CD4-positive, alpha-beta T cell (primary cell): Measurements from ENCODE around the gene ETV3L. TPM values are rescaled to one million over a fixed set of nuclear protein-coding genes. Genes with fewer than 3 reads are reported as not detected.

Experiments used
- ATAC-seq: fragments of 200-7000 bp; cut with Tn5 transposase; one replicate; pipeline ENCODE4 v1.10.0; 2022; ENCODE audit warnings: mild to moderate bottlenecking; ENCODE audit not compliant: poor library complexity
- CTCF ChIA-PET: fragments of 350-600 bp; sonication (Branson Sonifier 250); formaldehyde crosslinking; loops from one replicate; lab custom pipeline; 2021; ENCODE audit warnings: antibody characterized with exemption, inconsistent platforms; lab: Charles Lee
- POLR2A ChIA-PET: fragments of 350-600 bp; sonication (Branson Sonifier 250); formaldehyde crosslinking; loops from one replicate; lab custom pipeline; 2021; ENCODE audit warnings: antibody characterized with exemption, inconsistent platforms; lab: Charles Lee
- DNase-seq, 14 experiments: peaks; one replicate each; pipeline ENCODE4 v3.0.0-alpha.2; 2013 to 2020; ENCODE audit warnings: mixed read lengths in 2 of 14
- H3K27ac ChIP-seq, 2 donors: one replicate each; pipeline versions ENCODE4 v1.5.1 to v1.7.0; 2013; ENCODE audit warnings: low read length in 2 of 2, low read depth in 1 of 2, mild to moderate bottlenecking in 1 of 2
- H3K27me3 ChIP-seq, 2 experiments: 1 replicate in 1 of 2; 2 replicates in 1 of 2; pipeline versions ENCODE4 v1.6.1 to v1.7.0; 2013; ENCODE audit warnings: low read length in 2 of 2, control low read depth in 1 of 2, mild to moderate bottlenecking in 1 of 2, moderate library complexity in 1 of 2; ENCODE audit not compliant: insufficient read depth in 2 of 2, control insufficient read depth in 1 of 2
- H3K36me3 ChIP-seq: one replicate; pipeline ENCODE4 v1.6.1; 2013; ENCODE audit warnings: low read length, control low read depth; ENCODE audit not compliant: insufficient read depth
- H3K4me1 ChIP-seq: one replicate; pipeline ENCODE4 v1.6.1; 2013; ENCODE audit warnings: low read length, control low read depth; ENCODE audit not compliant: insufficient read depth
- H3K4me3 ChIP-seq: one replicate; pipeline ENCODE4 v1.5.1; 2013; ENCODE audit warnings: mild to moderate bottlenecking, low read length, moderate library complexity
- H3K9me3 ChIP-seq, 2 experiments: 1 replicate in 1 of 2; 2 replicates in 1 of 2; pipeline versions ENCODE4 v1.6.1 to v1.7.0; 2013; ENCODE audit warnings: low read length in 2 of 2, mild to moderate bottlenecking in 2 of 2, control low read depth in 1 of 2, moderate library complexity in 1 of 2; ENCODE audit not compliant: control insufficient read depth in 1 of 2, insufficient read depth in 1 of 2
- H3K27ac Mint-ChIP-seq: one replicate; pipeline ENCODE4 v1.8.0; 2020; ENCODE audit warnings: mixed read lengths
- H3K27me3 Mint-ChIP-seq: one replicate; pipeline ENCODE4 v1.8.0; 2021; ENCODE audit warnings: mixed read lengths
- H3K36me3 Mint-ChIP-seq: one replicate; pipeline ENCODE4 v1.8.0; 2021; ENCODE audit warnings: low read depth, mixed read lengths
- H3K4me1 Mint-ChIP-seq: one replicate; pipeline ENCODE4 v1.8.0; 2021; ENCODE audit warnings: low read depth, mixed read lengths
- H3K4me3 Mint-ChIP-seq: one replicate; pipeline ENCODE4 v1.8.0; 2020; ENCODE audit warnings: mild to moderate bottlenecking, mixed read lengths
- H3K9me3 Mint-ChIP-seq: one replicate; pipeline ENCODE4 v1.8.0; 2020; ENCODE audit warnings: mixed read lengths
- intact Hi-C, 2 experiments: fragments of 100-400 bp; cut with DNase I in 1 of 2; cut with micrococcal nuclease in 1 of 2; formaldehyde crosslinking; loops; one replicate each; pipeline versions ENCODE4 v1.15.1 to v1.9.0; 2023 to 2025; cut with DNase I, micrococcal nuclease
- total RNA-seq, 174 experiments: library from RNA in 2 of 174; stranded (reverse) in 2 of 174; gene quantifications; one replicate each; pipeline ENCODE4 v1.2.3 and lab custom pipeline; 2021 to 2026
- TF ChIP-seq, protein P1 (sequence below): fragments of 200-600 bp; IDR thresholded peaks from one replicate; pipeline ENCODE4 v1.8.0; 2022; ENCODE audit warnings: antibody characterized with exemption, mild to moderate bottlenecking

ETV3L gene
- total RNA-seq, 2 experiments from 2014 or later, result not detected

DNA sequence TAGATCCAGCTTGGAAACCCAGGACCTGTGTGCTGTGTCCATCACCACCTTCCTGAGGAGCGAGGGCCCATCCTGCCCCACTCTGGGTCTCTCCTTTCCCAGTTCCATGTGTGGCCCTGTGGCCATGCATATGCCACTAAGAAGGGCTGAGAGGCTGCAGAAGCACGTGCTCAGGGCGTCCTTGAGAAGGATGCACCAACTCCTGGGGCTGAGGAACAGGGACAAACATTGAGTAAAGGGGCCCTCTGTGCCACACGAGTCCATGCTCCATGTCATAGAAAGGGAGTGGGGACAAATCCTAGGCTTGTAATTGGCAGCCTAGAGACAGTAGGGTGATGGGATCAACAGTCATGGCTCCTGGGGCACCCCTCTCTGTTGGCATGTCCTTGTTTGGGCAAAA lies 8.4 kb downstream of the ETV3L start:
- DNase-seq (no peak), ATAC-seq (no peak)
- H3K36me3 ChIP-seq, result no peaks in the 10 kb centered on the region
- H3K4me1 ChIP-seq, result peaks cover 7% of the 10 kb centered on the region
- TF ChIP-seq, protein P1, sequence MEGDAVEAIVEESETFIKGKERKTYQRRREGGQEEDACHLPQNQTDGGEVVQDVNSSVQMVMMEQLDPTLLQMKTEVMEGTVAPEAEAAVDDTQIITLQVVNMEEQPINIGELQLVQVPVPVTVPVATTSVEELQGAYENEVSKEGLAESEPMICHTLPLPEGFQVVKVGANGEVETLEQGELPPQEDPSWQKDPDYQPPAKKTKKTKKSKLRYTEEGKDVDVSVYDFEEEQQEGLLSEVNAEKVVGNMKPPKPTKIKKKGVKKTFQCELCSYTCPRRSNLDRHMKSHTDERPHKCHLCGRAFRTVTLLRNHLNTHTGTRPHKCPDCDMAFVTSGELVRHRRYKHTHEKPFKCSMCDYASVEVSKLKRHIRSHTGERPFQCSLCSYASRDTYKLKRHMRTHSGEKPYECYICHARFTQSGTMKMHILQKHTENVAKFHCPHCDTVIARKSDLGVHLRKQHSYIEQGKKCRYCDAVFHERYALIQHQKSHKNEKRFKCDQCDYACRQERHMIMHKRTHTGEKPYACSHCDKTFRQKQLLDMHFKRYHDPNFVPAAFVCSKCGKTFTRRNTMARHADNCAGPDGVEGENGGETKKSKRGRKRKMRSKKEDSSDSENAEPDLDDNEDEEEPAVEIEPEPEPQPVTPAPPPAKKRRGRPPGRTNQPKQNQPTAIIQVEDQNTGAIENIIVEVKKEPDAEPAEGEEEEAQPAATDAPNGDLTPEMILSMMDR, result no peak
- H3K27ac ChIP-seq, result no peak overlapping the region
- ChIA-PET CTCF (interaction anchor here (0.8 to 7.4 kb wide), 7 partner anchors 26 to 84 kb away, joined by 3 to 241 read pairs (median 18); partner anchors contain the start of gene ETV3), POLR2A (no interaction called here)
- Mint-ChIP-seq H3K36me3 (no peaks in the 10 kb centered on the region), H3K27me3 (peaks cover 6% of the 10 kb centered on the region), H3K9me3 (no peaks in the 10 kb centered on the region), H3K4me1 (peaks cover 5% of the 10 kb centered on the region), H3K27ac (no peak overlapping the region), H3K4me3 (no peak overlapping the region)
- H3K27me3 ChIP-seq, result peaks cover 0 to 2% of the 10 kb centered on the region in 2 experiments
- no peak overlapping the region for H3K4me3 ChIP-seq
- intact Hi-C loops, result loop anchor here (5.0 kb wide), 2 partner anchors 46 to 401 kb away; partner anchors contain the start of gene ETV3 (in 1 of the 2)
- no peaks in the 10 kb centered on the region for H3K9me3 ChIP-seq

DNA sequence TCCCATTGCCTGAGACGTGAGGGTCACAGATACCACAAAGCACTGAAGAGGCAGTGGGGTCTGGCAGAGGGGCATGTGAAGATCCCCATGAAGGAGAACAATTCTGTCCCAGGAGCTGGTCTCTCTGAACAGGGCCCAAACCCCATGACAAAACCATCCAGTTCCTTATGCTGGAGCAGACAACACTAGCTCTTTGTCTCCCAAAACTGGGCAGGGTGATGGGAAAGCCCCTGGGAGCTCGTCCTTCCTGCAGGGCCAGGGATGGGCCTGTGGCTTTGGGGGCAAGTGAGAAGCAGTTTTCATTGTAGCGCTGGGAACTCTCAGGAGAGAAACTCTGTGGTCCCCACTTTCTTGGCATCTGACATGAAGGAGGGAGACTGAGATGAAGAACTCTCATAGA lies 8.8 kb downstream of the ETV3L start:
- ChIA-PET CTCF (interaction anchor here (0.8 to 7.4 kb wide), 10 partner anchors 9 to 84 kb away, joined by 3 to 241 read pairs (median 8); partner anchors contain the start of gene ETV3), POLR2A (interaction anchor here (1.0 kb wide), 1 partner anchor 65 kb away, joined by 26 read pairs; no protein-coding TSS in a partner anchor)
- peaks cover 0 to 2% of the 10 kb centered on the region in 2 experiments for H3K27me3 ChIP-seq
- no peaks in the 10 kb centered on the region for H3K36me3 Mint-ChIP-seq
- no peak overlapping the region for H3K4me3 Mint-ChIP-seq
- DNase-seq (no peak), ATAC-seq (no peak)
- no peaks in the 10 kb centered on the region for H3K36me3 ChIP-seq
- H3K4me1 Mint-ChIP-seq, result peaks cover 5% of the 10 kb centered on the region
- TF ChIP-seq, protein P1, result no peak
- intact Hi-C loops, result loop anchor here (1.0 to 5.0 kb wide), 3 partner anchors 47 to 402 kb away; partner anchors contain the start of gene ETV3 (in 1 of the 2)
- no peak overlapping the region for H3K27ac Mint-ChIP-seq
- H3K27ac ChIP-seq, result no peak overlapping the region
- H3K27me3 Mint-ChIP-seq, result peaks cover 6% of the 10 kb centered on the region
- no peaks in the 10 kb centered on the region for H3K9me3 Mint-ChIP-seq
- no peaks in the 10 kb centered on the region for H3K9me3 ChIP-seq
- peaks cover 7% of the 10 kb centered on the region for H3K4me1 ChIP-seq
- H3K4me3 ChIP-seq, result no peak overlapping the region

DNA sequence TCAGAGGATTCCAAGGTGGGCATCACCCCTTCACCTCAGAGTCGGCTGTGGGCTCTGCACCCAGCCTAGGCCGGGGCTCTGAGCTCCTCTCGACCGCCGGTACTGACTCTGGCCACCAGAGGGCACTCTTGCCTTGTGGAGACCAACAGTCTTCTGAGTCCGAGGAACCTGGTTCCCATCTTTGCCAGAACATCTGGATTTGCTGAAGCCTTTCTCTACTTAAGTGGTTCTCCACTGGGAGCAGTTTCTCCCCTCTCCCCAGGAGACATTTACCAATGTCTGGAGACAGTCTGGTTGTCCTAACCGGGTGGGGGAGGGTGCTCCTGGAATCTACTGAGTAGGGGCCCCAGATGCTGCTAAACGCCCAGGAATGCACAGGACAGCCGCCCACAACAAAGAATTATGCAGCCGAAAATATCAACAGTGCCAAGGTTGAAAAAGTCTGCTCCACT lies 9.4 kb downstream of the ETV3L start:
- Mint-ChIP-seq H3K27me3 (peaks cover 6% of the 10 kb centered on the region), H3K4me3 (no peak overlapping the region), H3K4me1 (peaks cover 5% of the 10 kb centered on the region), H3K27ac (no peak overlapping the region), H3K9me3 (no peaks in the 10 kb centered on the region), H3K36me3 (no peaks in the 10 kb centered on the region)
- no peak overlapping the region for H3K4me3 ChIP-seq
- intact Hi-C loops, result loop anchor here (1.0 to 5.0 kb wide), 3 partner anchors 47 to 402 kb away; partner anchors contain the start of gene ETV3 (in 1 of the 2)
- TF ChIP-seq, protein P1, result peak; percentile 95
- peak; percentile 78 to 92 (median 86) for DNase-seq
- no peaks in the 10 kb centered on the region for H3K9me3 ChIP-seq
- CTCF ChIA-PET, result interaction anchor here (0.6 to 7.4 kb wide), 22 partner anchors 9 to 394 kb away, joined by 3 to 241 read pairs (median 4); partner anchors contain the start of gene ETV3
- H3K36me3 ChIP-seq, result no peaks in the 10 kb centered on the region
- POLR2A ChIA-PET, result interaction anchor here (0.6 to 1.0 kb wide), 3 partner anchors 48 to 69 kb away, joined by 3 to 26 read pairs (median 3); no protein-coding TSS in a partner anchor
- peaks cover 7% of the 10 kb centered on the region for H3K4me1 ChIP-seq
- peaks cover 0 to 2% of the 10 kb centered on the region in 2 experiments for H3K27me3 ChIP-seq
- peak; percentile 83 for ATAC-seq
- H3K27ac ChIP-seq, result no peak overlapping the region
